Liver (tissue), 3 donors: ENCODE results near the gene ULK4.

Source experiments
- HNF4A ChIP-seq, 2 donors: conservative IDR thresholded peaks; 2 replicates each; pipeline ENCODE4 v1.6.1; 2016; ENCODE audit warnings: antibody characterized with exemption in 2 of 2, mild to moderate bottlenecking in 2 of 2
- RXRA ChIP-seq, 2 donors: IDR thresholded peaks; 2 replicates each; pipeline ENCODE4 v1.6.1; 2017 to 2018; ENCODE audit warnings: antibody characterized with exemption in 2 of 2, mild to moderate bottlenecking in 1 of 2
- TAF1 ChIP-seq: conservative IDR thresholded peaks from 2 replicates; pipeline ENCODE4 v1.6.1; 2016; ENCODE audit warnings: antibody characterized with exemption, mild to moderate bottlenecking
- YY1 ChIP-seq: IDR thresholded peaks from 2 replicates; pipeline ENCODE4 v1.6.1; 2016; ENCODE audit warnings: antibody characterized with exemption, mild to moderate bottlenecking
- TF ChIP-seq, protein P1 (sequence below): IDR thresholded peaks from 2 replicates; pipeline ENCODE4 v1.6.1; 2016; ENCODE audit warnings: antibody characterized with exemption
- TF ChIP-seq, protein P2 (sequence below): fragments of 150-350 bp; IDR thresholded peaks from 2 replicates; pipeline ENCODE4 v1.5.1; 2017; ENCODE audit warnings: improper control_type of control experiment, low read depth, low read length; ENCODE audit not compliant: missing input control
- TF ChIP-seq, protein P3 (sequence below): IDR thresholded peaks from 2 replicates; pipeline ENCODE4 v1.6.1; 2016; ENCODE audit warnings: antibody characterized with exemption, mild to moderate bottlenecking
- donor health status: healthy.
- donor health status: healthy.

DNA sequence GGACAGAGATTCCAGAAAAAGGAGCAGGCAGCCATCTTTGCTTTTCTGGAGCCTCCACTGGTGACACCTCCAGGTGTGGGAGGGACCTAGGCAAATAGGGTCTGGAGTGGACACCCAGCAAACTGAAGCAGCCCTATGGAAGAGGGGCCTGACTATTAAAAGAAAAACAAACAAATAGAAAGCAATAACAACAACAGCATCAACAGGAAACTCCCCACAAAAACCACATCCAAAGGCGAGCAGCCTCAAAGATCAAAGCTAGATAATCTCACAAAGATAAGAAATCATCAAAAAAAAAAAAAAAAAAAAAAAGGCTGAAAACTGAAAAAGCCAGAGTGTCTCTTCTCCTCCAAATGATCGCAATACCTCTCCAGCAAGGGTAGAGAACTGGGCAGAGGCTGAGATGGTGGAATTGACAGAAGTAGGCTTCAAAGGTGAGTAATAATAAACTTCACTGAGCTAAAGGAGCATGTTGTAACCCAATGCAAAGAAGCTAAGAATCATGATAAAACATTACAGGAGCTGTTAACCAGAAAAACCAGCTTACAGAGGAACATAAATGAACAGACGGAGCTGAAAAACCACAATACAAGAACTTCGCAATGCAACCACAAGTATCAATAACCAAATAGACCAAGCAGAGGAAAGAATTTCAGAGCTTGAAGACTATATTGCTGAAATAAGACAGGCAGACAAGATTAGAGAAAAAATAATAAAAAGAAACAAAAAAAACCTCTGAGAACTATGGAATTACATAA lies 537.2 kb downstream of the ULK4 start:
- TF ChIP-seq, protein P1, sequence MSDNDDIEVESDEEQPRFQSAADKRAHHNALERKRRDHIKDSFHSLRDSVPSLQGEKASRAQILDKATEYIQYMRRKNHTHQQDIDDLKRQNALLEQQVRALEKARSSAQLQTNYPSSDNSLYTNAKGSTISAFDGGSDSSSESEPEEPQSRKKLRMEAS: no peak
- TF ChIP-seq, protein P2, sequence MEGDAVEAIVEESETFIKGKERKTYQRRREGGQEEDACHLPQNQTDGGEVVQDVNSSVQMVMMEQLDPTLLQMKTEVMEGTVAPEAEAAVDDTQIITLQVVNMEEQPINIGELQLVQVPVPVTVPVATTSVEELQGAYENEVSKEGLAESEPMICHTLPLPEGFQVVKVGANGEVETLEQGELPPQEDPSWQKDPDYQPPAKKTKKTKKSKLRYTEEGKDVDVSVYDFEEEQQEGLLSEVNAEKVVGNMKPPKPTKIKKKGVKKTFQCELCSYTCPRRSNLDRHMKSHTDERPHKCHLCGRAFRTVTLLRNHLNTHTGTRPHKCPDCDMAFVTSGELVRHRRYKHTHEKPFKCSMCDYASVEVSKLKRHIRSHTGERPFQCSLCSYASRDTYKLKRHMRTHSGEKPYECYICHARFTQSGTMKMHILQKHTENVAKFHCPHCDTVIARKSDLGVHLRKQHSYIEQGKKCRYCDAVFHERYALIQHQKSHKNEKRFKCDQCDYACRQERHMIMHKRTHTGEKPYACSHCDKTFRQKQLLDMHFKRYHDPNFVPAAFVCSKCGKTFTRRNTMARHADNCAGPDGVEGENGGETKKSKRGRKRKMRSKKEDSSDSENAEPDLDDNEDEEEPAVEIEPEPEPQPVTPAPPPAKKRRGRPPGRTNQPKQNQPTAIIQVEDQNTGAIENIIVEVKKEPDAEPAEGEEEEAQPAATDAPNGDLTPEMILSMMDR: no peak
- TF ChIP-seq YY1 (no peak), HNF4A (conservative IDR thresholded peaks at IDR 0.05) (no peak), RXRA (IDR thresholded peaks at IDR 0.05) (no peak), TAF1 (no peak)
- TF ChIP-seq, protein P3, sequence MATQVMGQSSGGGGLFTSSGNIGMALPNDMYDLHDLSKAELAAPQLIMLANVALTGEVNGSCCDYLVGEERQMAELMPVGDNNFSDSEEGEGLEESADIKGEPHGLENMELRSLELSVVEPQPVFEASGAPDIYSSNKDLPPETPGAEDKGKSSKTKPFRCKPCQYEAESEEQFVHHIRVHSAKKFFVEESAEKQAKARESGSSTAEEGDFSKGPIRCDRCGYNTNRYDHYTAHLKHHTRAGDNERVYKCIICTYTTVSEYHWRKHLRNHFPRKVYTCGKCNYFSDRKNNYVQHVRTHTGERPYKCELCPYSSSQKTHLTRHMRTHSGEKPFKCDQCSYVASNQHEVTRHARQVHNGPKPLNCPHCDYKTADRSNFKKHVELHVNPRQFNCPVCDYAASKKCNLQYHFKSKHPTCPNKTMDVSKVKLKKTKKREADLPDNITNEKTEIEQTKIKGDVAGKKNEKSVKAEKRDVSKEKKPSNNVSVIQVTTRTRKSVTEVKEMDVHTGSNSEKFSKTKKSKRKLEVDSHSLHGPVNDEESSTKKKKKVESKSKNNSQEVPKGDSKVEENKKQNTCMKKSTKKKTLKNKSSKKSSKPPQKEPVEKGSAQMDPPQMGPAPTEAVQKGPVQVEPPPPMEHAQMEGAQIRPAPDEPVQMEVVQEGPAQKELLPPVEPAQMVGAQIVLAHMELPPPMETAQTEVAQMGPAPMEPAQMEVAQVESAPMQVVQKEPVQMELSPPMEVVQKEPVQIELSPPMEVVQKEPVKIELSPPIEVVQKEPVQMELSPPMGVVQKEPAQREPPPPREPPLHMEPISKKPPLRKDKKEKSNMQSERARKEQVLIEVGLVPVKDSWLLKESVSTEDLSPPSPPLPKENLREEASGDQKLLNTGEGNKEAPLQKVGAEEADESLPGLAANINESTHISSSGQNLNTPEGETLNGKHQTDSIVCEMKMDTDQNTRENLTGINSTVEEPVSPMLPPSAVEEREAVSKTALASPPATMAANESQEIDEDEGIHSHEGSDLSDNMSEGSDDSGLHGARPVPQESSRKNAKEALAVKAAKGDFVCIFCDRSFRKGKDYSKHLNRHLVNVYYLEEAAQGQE: no peak
